Fibroblast of mammary gland (primary cell): ENCODE measurements around the gene NABP2.

Source experiments
- DNase-seq: peaks from one replicate; pipeline ENCODE4 v3.0.0-alpha.2; 2010; ENCODE audit warnings: low read depth
- H3K4me3 ChIP-seq: 2 replicates; pipeline ENCODE4 v1.5.1; 2011; ENCODE audit warnings: low read depth, mild to moderate bottlenecking, low read length, moderate library complexity; ENCODE audit not compliant: control insufficient read depth
- TF ChIP-seq, protein P1 (sequence below): conservative IDR thresholded peaks from 2 replicates; pipeline ENCODE4 v1.5.1; 2011; ENCODE audit warnings: low read depth, low read length, inconsistent platforms; ENCODE audit not compliant: control insufficient read depth, insufficient read depth

The NABP2 gene

DNA sequence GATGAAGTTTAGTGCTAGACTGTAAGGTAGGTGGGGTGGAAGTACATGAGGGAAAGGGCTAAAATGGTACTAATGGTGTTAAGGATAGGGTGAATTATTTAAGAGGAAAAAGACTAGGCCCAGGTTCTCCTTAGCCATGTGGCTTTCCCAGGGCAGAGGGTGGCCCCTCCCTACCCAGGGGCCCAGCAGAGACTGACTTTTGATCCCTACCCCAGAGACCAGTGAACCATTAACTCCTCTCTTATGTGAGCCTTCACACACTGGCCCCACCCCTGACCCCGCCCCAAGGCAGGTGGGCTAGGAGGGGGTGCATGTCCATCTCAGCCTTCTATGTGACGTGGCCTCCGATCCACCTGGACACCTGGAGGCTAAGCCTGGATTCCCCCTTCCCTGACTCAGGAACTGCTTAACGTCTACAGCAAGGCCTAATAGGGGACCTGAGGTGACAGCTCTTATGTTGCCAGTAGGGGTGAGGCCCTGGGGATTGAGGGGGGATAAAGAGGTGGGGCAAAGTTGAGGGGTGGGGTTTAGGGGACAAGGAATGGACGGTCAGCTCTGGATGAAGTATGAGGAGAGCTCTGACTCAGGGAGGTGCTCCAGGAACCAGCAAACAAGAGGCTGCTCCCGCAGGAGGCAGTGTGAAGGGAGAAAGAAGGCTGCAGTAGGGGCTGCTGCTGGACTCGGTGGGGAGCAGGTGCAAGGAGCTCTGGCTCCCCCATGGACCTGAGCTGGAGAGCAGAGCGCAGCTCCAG is 6.5 kb downstream of the NABP2 start:
- TF ChIP-seq, protein P1, sequence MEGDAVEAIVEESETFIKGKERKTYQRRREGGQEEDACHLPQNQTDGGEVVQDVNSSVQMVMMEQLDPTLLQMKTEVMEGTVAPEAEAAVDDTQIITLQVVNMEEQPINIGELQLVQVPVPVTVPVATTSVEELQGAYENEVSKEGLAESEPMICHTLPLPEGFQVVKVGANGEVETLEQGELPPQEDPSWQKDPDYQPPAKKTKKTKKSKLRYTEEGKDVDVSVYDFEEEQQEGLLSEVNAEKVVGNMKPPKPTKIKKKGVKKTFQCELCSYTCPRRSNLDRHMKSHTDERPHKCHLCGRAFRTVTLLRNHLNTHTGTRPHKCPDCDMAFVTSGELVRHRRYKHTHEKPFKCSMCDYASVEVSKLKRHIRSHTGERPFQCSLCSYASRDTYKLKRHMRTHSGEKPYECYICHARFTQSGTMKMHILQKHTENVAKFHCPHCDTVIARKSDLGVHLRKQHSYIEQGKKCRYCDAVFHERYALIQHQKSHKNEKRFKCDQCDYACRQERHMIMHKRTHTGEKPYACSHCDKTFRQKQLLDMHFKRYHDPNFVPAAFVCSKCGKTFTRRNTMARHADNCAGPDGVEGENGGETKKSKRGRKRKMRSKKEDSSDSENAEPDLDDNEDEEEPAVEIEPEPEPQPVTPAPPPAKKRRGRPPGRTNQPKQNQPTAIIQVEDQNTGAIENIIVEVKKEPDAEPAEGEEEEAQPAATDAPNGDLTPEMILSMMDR, result no peak
- H3K4me3 ChIP-seq, result no peak overlapping the region
- no peak for DNase-seq

- no peak overlapping the region for H3K4me3 ChIP-seq
- DNase-seq, result no peak
- TF ChIP-seq, protein P1, result no peak
Measured at GRCh38 chr12:56231184-56231582, 7.0 kb downstream of the NABP2 start.

GRCh38 chr12:56234746-56235436 is 10.7 kb downstream of the NABP2 start:
- no peak for DNase-seq
- H3K4me3 ChIP-seq, result no peak overlapping the region
- TF ChIP-seq, protein P1, result no peak

DNA sequence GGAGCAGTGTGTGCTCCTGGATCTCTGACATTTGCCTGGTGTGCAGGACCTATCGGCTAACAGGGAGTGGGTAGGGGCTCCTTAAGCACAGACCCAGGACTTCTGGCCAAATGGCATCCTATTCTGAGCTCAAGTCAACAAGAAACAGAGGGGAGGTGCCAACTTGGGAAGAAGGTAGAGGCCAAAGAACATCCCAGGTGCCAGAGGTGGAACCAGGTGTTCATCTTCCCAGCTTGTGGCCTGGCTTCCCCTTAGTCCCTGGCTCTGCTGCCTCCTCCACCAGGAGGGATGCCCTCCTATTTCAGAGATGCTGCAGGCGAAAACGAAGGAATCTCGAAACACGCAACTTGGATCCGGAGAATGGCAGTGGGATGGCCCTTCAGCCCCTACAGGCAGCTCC is 11.9 kb downstream of the NABP2 start:
- no peak for DNase-seq
- no peak overlapping the region for H3K4me3 ChIP-seq
- TF ChIP-seq, protein P1, result no peak

DNA sequence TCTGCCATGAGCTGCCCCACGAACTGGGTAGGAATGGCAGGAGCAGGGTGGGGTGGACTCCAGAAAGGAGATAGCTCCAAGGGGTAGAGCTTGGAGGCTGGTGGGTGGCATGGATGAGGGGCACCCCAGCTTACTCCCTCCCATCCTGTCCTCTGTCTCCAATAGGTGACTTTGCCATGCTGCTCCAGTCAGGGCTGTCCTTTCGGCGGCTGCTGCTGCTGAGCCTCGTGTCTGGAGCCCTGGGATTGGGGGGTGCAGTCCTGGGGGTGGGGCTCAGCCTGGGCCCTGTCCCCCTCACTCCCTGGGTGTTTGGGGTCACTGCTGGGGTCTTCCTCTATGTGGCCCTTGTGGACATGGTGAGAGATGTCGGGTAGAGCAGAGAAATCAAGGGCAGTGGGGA is 12.8 kb downstream of the NABP2 start:
- TF ChIP-seq, protein P1, result no peak
- DNase-seq, result no peak
- H3K4me3 ChIP-seq, result no peak overlapping the region

GRCh38 chr12:56237552-56237951 is 13.4 kb downstream of the NABP2 start:
- TF ChIP-seq, protein P1, result no peak
- no peak for DNase-seq
- H3K4me3 ChIP-seq, result no peak overlapping the region
